PC-3 (cell line): ENCODE data around the gene A2ML1. TPM values are rescaled to one million over a fixed set of nuclear protein-coding genes. Genes with fewer than 3 reads are reported as not detected.

Experiments used
- ATAC-seq: fragments of 200-7000 bp; cut with Tn5 transposase; 2 replicates; pipeline ENCODE4 v1.9.1; 2020; ENCODE audit warnings: mild to moderate bottlenecking, moderate library complexity
- BruUV-seq: library from RNA; stranded (reverse); fragments of 400-500 nt; replicated peaks from 2 replicates; lab custom pipeline; 2021; lab: Mats Ljungman, UMichigan
- CTCF ChIA-PET: fragments of 300-600 bp; sonication (Branson Sonifier 250); formaldehyde crosslinking; loops from one replicate; lab custom pipeline; 2022; ENCODE audit warnings: antibody characterized with exemption; lab: Charles Lee
- POLR2A ChIA-PET: fragments of 300-600 bp; sonication (Branson Sonifier 250); formaldehyde crosslinking; loops from one replicate; lab custom pipeline; 2022; ENCODE audit warnings: antibody characterized with exemption; ENCODE audit not compliant: unreplicated experiment; lab: Charles Lee
- DNase-seq: peaks from one replicate; pipeline ENCODE4 v3.0.0-alpha.2; 2015
- H2AFZ ChIP-seq: fragments of 300-600 bp; sonication (generic); 2 replicates; pipeline ENCODE4 v1.6.0; 2016; ENCODE audit warnings: antibody characterized with exemption, low read length
- H3F3A ChIP-seq: fragments of 300-600 bp; sonication (generic); one replicate; pipeline ENCODE4 v1.6.0; 2017; ENCODE audit warnings: antibody characterized with exemption, low read length, control low read depth, mild to moderate bottlenecking; ENCODE audit not compliant: unreplicated experiment
- H3K27ac ChIP-seq: fragments of 300-600 bp; sonication (generic); 2 replicates; pipeline ENCODE4 v1.5.1; 2016; ENCODE audit warnings: mild to moderate bottlenecking, low read length
- H3K27me3 ChIP-seq: fragments of 300-600 bp; sonication (generic); 2 replicates; pipeline ENCODE4 v1.6.1; 2016; ENCODE audit warnings: low read length, mixed read lengths
- H3K36me3 ChIP-seq: fragments of 300-600 bp; sonication (generic); 2 replicates; pipeline ENCODE4 v1.6.1; 2016; ENCODE audit warnings: low read depth, mixed run types, low read length, mixed read lengths
- H3K4me1 ChIP-seq: fragments of 300-600 bp; sonication (generic); 2 replicates; pipeline ENCODE4 v1.5.1; 2016; ENCODE audit warnings: low read length; ENCODE audit not compliant: insufficient read depth
- H3K4me2 ChIP-seq: fragments of 300-600 bp; sonication (generic); 2 replicates; pipeline ENCODE4 v1.6.0; 2016; ENCODE audit warnings: low read length
- H3K4me3 ChIP-seq: fragments of 300-600 bp; sonication (generic); 2 replicates; pipeline ENCODE4 v1.5.1; 2016; ENCODE audit warnings: mild to moderate bottlenecking, low read length, mixed read lengths
- H3K79me2 ChIP-seq: fragments of 300-600 bp; sonication (generic); 2 replicates; pipeline ENCODE4 v1.6.1; 2017; ENCODE audit warnings: low read length, mixed read lengths
- H3K9ac ChIP-seq: fragments of 300-600 bp; sonication (generic); 2 replicates; pipeline ENCODE4 v1.6.0; 2016; ENCODE audit warnings: mild to moderate bottlenecking, low read length
- H3K9me2 ChIP-seq: fragments of 300-600 bp; sonication (generic); replicated peaks from 2 replicates; pipeline ENCODE4 v1.6.1; 2016; ENCODE audit warnings: mixed run types, low read length, mixed read lengths
- H3K9me3 ChIP-seq: fragments of 300-600 bp; sonication (generic); 2 replicates; pipeline ENCODE4 v1.6.1; 2016; ENCODE audit warnings: low read length, mixed read lengths
- H4K20me1 ChIP-seq: fragments of 300-600 bp; sonication (generic); 2 replicates; pipeline ENCODE4 v1.6.1; 2016; ENCODE audit warnings: low read length, mixed read lengths
- EZH2 ChIP-seq: fragments of 300-600 bp; sonication (generic); IDR thresholded peaks from one replicate; pipeline ENCODE4 v1.6.1; 2017; ENCODE audit warnings: antibody characterized with exemption, mild to moderate bottlenecking, low read length; ENCODE audit not compliant: unreplicated experiment
- EZH2phosphoT487 ChIP-seq: fragments of 300-600 bp; sonication (generic); IDR thresholded peaks from 2 replicates; pipeline ENCODE4 v1.6.1; 2018; ENCODE audit warnings: mild to moderate bottlenecking, antibody characterized with exemption, low read length, borderline replicate concordance
- intact Hi-C: fragments of 100-400 bp; cut with micrococcal nuclease; formaldehyde crosslinking; loops from 2 replicates; pipeline ENCODE4 v1.9.0; 2023
- total RNA-seq: library from RNA; depleted of rRNA; stranded (reverse); fragments of >200 nt; gene quantifications from 2 replicates; pipeline ENCODE4 v1.2.3, GENCODE V29; 2014
- TF ChIP-seq, protein P1 (sequence below): fragments of 300-600 bp; sonication (generic); conservative IDR thresholded peaks from 2 replicates; pipeline ENCODE4 v1.5.1; 2017; ENCODE audit warnings: antibody characterized with exemption, low read depth, mild to moderate bottlenecking, low read length

Gene A2ML1
- total RNA-seq, 1 experiment from 2014 or later = 0.36 TPM

- TF ChIP-seq EZH2phosphoT487 = no peak
- TF ChIP-seq, protein P1, sequence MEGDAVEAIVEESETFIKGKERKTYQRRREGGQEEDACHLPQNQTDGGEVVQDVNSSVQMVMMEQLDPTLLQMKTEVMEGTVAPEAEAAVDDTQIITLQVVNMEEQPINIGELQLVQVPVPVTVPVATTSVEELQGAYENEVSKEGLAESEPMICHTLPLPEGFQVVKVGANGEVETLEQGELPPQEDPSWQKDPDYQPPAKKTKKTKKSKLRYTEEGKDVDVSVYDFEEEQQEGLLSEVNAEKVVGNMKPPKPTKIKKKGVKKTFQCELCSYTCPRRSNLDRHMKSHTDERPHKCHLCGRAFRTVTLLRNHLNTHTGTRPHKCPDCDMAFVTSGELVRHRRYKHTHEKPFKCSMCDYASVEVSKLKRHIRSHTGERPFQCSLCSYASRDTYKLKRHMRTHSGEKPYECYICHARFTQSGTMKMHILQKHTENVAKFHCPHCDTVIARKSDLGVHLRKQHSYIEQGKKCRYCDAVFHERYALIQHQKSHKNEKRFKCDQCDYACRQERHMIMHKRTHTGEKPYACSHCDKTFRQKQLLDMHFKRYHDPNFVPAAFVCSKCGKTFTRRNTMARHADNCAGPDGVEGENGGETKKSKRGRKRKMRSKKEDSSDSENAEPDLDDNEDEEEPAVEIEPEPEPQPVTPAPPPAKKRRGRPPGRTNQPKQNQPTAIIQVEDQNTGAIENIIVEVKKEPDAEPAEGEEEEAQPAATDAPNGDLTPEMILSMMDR = no peak
- no peak for TF ChIP-seq EZH2
Measured at GRCh38 chr12:8903646-8904045, 81.2 kb downstream of the A2ML1 start.

DNA sequence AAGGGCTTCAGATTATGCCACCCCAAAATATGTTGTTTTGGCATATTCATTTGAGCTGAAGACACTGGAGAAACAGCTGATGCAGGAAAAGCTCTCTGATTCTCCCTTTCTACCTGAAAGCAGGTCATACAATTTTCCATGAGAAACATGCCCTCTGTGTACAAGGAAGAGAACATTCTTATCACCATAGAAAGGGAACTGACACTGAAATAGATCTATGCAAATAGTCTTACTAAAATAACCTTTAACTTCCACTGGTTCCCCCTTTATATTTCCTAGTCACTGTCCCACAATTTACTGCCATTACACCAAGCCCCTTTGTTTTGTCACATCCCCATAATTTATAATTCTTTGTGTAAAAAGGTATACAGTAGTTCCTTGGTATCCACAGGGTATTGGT, 82.2 kb downstream of the A2ML1 start:
- Histone ChIP-seq H3K9me3 (no peaks in the 10 kb centered on the region), H3K27ac (no peak overlapping the region), H3K4me2 (no peak overlapping the region), H3K27me3 (no peaks in the 10 kb centered on the region), H2AFZ (no peak overlapping the region), H4K20me1 (no peaks in the 10 kb centered on the region), H3K36me3 (no peaks in the 10 kb centered on the region), H3K79me2 (no peaks in the 10 kb centered on the region), H3K4me1 (no peaks in the 10 kb centered on the region), H3K4me3 (no peak overlapping the region), H3K9ac (no peak overlapping the region), H3K9me2 (no peaks in the 10 kb centered on the region), H3F3A (no peaks in the 10 kb centered on the region)
- ChIA-PET CTCF (no interaction called here), POLR2A (no interaction called here)
- no TSS peak for BruUV-seq
- TF ChIP-seq EZH2phosphoT487 (no peak), EZH2 (no peak)
- TF ChIP-seq, protein P1 = no peak
- no peak for DNase-seq
- intact Hi-C loops = no loop called here
- no peak for ATAC-seq

More at GRCh38 chr12:8903646-8904045, 81.2 kb downstream of the A2ML1 start:
- ChIA-PET POLR2A (no interaction called here), CTCF (no interaction called here)
- Histone ChIP-seq H3K4me2 (no peak overlapping the region), H3K9me3 (no peaks in the 10 kb centered on the region), H3K4me3 (no peak overlapping the region), H3K36me3 (no peaks in the 10 kb centered on the region), H3K27me3 (0 out of 2 replicates have a peak, but pooled peaks cover 5% of the 10 kb centered on the region), H3K9ac (no peak overlapping the region), H3K27ac (no peak overlapping the region), H3K9me2 (no peaks in the 10 kb centered on the region), H3K79me2 (no peaks in the 10 kb centered on the region), H3F3A (no peaks in the 10 kb centered on the region), H3K4me1 (no peaks in the 10 kb centered on the region), H2AFZ (no peak overlapping the region), H4K20me1 (no peaks in the 10 kb centered on the region)
- ATAC-seq (no peak), DNase-seq (no peak)
- BruUV-seq = no TSS peak
- intact Hi-C loops = no loop called here

GRCh38 chr12:8905546-8905945, 83.1 kb downstream of the A2ML1 start:
- CTCF ChIA-PET = no interaction called here
- Histone ChIP-seq H2AFZ (no peak overlapping the region), H3K4me1 (no peaks in the 10 kb centered on the region), H3K9me3 (no peaks in the 10 kb centered on the region), H3K27ac (no peak overlapping the region), H3K9me2 (no peaks in the 10 kb centered on the region), H3K27me3 (no peaks in the 10 kb centered on the region), H3K4me2 (no peak overlapping the region), H3K36me3 (no peaks in the 10 kb centered on the region), H3K79me2 (no peaks in the 10 kb centered on the region), H3K9ac (no peak overlapping the region), H3K4me3 (no peak overlapping the region), H4K20me1 (no peaks in the 10 kb centered on the region), H3F3A (no peaks in the 10 kb centered on the region)
- intact Hi-C loops = no loop called here
- no TSS peak for BruUV-seq
- POLR2A ChIA-PET = no interaction called here
- ATAC-seq (no peak), DNase-seq (no peak)
- no peak for TF ChIP-seq EZH2phosphoT487
- TF ChIP-seq, protein P1 = no peak
- no peak for TF ChIP-seq EZH2
